A673 (cell line): Measurements from ENCODE around the gene DDR2. TPM values are rescaled to one million over a fixed set of nuclear protein-coding genes. Genes with fewer than 3 reads are reported as not detected.
A peak's percentile ranks its signal among the peaks of the same experiment; 100 is the strongest.

Experiments
- BruUV-seq: library from RNA; stranded (reverse); fragments of 400-500 nt; replicated peaks from 2 replicates; lab custom pipeline; 2021; lab: Mats Ljungman, UMichigan
- CTCF ChIA-PET: fragments of 300-600 bp; sonication (Branson Sonifier 250); formaldehyde crosslinking; loops from one replicate; lab custom pipeline; 2022; ENCODE audit warnings: antibody characterized with exemption; lab: Charles Lee
- POLR2A ChIA-PET: fragments of 300-600 bp; sonication (Branson Sonifier 250); formaldehyde crosslinking; loops from one replicate; lab custom pipeline; 2022; ENCODE audit warnings: antibody characterized with exemption; ENCODE audit not compliant: low non-redundant PET; lab: Charles Lee
- DNase-seq: peaks from one replicate; pipeline ENCODE4 v3.0.0-alpha.2; 2015; ENCODE audit warnings: low spot score
- H3K27ac ChIP-seq: fragments of 200-600 bp; sonication (generic); 2 replicates; pipeline ENCODE4 v1.5.1; 2016; ENCODE audit warnings: mixed run types, low read depth, mild to moderate bottlenecking, mixed read lengths, antibody characterized with exemption, low read length; ENCODE audit not compliant: poor library complexity, severe bottlenecking
- H3K27me3 ChIP-seq: fragments of 200-600 bp; sonication (generic); replicated peaks from 2 replicates; pipeline ENCODE4 v1.6.1; 2017; ENCODE audit warnings: mixed run types, low read depth, mild to moderate bottlenecking, mixed read lengths, antibody characterized with exemption, low read length; ENCODE audit not compliant: insufficient read depth, poor library complexity
- H3K36me3 ChIP-seq: fragments of 200-600 bp; sonication (generic); 2 replicates; pipeline ENCODE4 v1.6.1; 2016; ENCODE audit warnings: mixed run types, mild to moderate bottlenecking, mixed read lengths, antibody characterized with exemption, low read length; ENCODE audit not compliant: insufficient read depth, poor library complexity, severe bottlenecking
- H3K4me1 ChIP-seq: fragments of 200-600 bp; sonication (generic); 2 replicates; pipeline ENCODE4 v1.6.1; 2017; ENCODE audit warnings: mixed run types, mild to moderate bottlenecking, mixed read lengths, antibody characterized with exemption, low read length; ENCODE audit not compliant: insufficient read depth, poor library complexity, severe bottlenecking
- H3K4me3 ChIP-seq: fragments of 200-600 bp; sonication (generic); 2 replicates; pipeline ENCODE4 v1.5.1; 2016; ENCODE audit warnings: low read depth, mixed run types, mild to moderate bottlenecking, mixed read lengths, low read length; ENCODE audit not compliant: poor library complexity, severe bottlenecking
- H3K9me3 ChIP-seq: fragments of 200-600 bp; sonication (generic); 2 replicates; pipeline ENCODE4 v1.6.1; 2016; ENCODE audit warnings: mixed run types, low read depth, mild to moderate bottlenecking, mixed read lengths, antibody characterized with exemption, low read length; ENCODE audit not compliant: poor library complexity, severe bottlenecking
- CTCF ChIP-seq: fragments of 300-800, 200-600 bp; sonication (generic); conservative IDR thresholded peaks from 2 replicates; pipeline ENCODE4 v1.5.1; 2017; ENCODE audit warnings: low read depth, mild to moderate bottlenecking, antibody characterized with exemption, low read length, moderate library complexity, mixed read lengths
- EZH2 ChIP-seq: fragments of 200-600 bp; sonication (generic); IDR thresholded peaks from 2 replicates; pipeline ENCODE4 v1.6.1; 2017; ENCODE audit warnings: borderline replicate concordance, low read depth, mild to moderate bottlenecking, mixed read lengths, antibody characterized with exemption, low read length; ENCODE audit not compliant: poor library complexity, severe bottlenecking
- intact Hi-C: fragments of 100-400 bp; cut with micrococcal nuclease; formaldehyde crosslinking; loops from one replicate; pipeline ENCODE4 v1.10.0; 2022; ENCODE audit not compliant: unreplicated experiment
- total RNA-seq: library from RNA; stranded (reverse); gene quantifications from 2 replicates; pipeline ENCODE4 v1.2.3, GENCODE V29; 2021

The DDR2 gene
- total RNA-seq, 1 experiment from 2014 or later: 121 TPM

GRCh38 chr1:162605225-162605927, 26.9 kb upstream of the DDR2 start:
- CTCF ChIA-PET: interaction anchor here (0.7 kb wide), 1 partner anchor 64 kb away, joined by 3 read pairs; no protein-coding TSS in a partner anchor
- peak; percentile 60 for DNase-seq
- Histone ChIP-seq H3K9me3 (no peaks in the 10 kb centered on the region), H3K27ac (no peak overlapping the region), H3K4me1 (peaks cover 7% of the 10 kb centered on the region), H3K4me3 (no peak overlapping the region), H3K27me3 (no peaks in the 10 kb centered on the region), H3K36me3 (peaks cover 43% of the 10 kb centered on the region)
- no TSS peak for BruUV-seq
- TF ChIP-seq CTCF (no peak), EZH2 (no peak)
- POLR2A ChIA-PET: no interaction called here
- intact Hi-C loops: no loop called here

- POLR2A ChIA-PET: no interaction called here
- intact Hi-C loops: no loop called here
Observed at GRCh38 chr1:162609306-162609705, 23.0 kb upstream of the DDR2 start.

More at GRCh38 chr1:162609306-162609705, 23.0 kb upstream of the DDR2 start:
- H3K4me3 ChIP-seq: no peak overlapping the region
- BruUV-seq: no TSS peak
- no peak for DNase-seq
- TF ChIP-seq CTCF (no peak), EZH2 (no peak)
- no peak overlapping the region for H3K27ac ChIP-seq
- H3K4me1 ChIP-seq: peaks cover 22% of the 10 kb centered on the region
- no peaks in the 10 kb centered on the region for H3K27me3 ChIP-seq
- H3K9me3 ChIP-seq: no peaks in the 10 kb centered on the region
- peaks cover 11% of the 10 kb centered on the region for H3K36me3 ChIP-seq
- CTCF ChIA-PET: no interaction called here
